Gastrocnemius medialis (tissue), 4 donors: Measurements from ENCODE around the gene SLC5A10. TPM values are rescaled to one million over a fixed set of nuclear protein-coding genes. Genes with fewer than 3 reads are reported as not detected.

Experiments used
- ATAC-seq, 2 donors: fragments of 150-250 bp; one replicate each; pipeline ENCODE4 v1.9.1; 2016
- DNase-seq, 2 donors: peaks; one replicate each; pipeline ENCODE4 v3.0.0-alpha.2; 2019
- H3K27ac ChIP-seq, 4 donors: fragments of 200-600 bp; sonication (generic); 1 replicate in 1 of 4; 2 replicates in 3 of 4; pipeline ENCODE4 v1.5.1; 2016 to 2018; ENCODE audit warnings: mild to moderate bottlenecking in 2 of 4, moderate library complexity in 1 of 4
- H3K27me3 ChIP-seq, 3 donors: fragments of 200-600 bp; sonication (generic) in 2 of 3; 1 replicate in 1 of 3; 2 replicates in 2 of 3; pipeline versions ENCODE4 v1.5.1 to v1.6.0; 2016 to 2019; ENCODE audit warnings: mild to moderate bottlenecking in 1 of 3, moderate library complexity in 1 of 3
- H3K36me3 ChIP-seq, 2 donors: fragments of 200-600 bp; sonication (generic) in 1 of 2; one replicate each; pipeline ENCODE4 v1.5.1; 2017 to 2018
- H3K4me1 ChIP-seq, 2 donors: fragments of 200-600 bp; sonication (generic) in 1 of 2; one replicate each; pipeline ENCODE4 v1.5.1; 2016 to 2017; ENCODE audit warnings: mild to moderate bottlenecking in 2 of 2
- H3K4me3 ChIP-seq, 4 donors: fragments of 200-600 bp; sonication (generic) in 3 of 4; 1 replicate in 1 of 4; 2 replicates in 3 of 4; pipeline ENCODE4 v1.5.1; 2016 to 2019; ENCODE audit warnings: mild to moderate bottlenecking in 2 of 4
- H3K9me3 ChIP-seq, 3 donors: fragments of 200-600 bp; sonication (generic) in 2 of 3; 1 replicate in 1 of 3; 2 replicates in 2 of 3; pipeline ENCODE4 v1.5.1; 2016 to 2019
- POLR2A ChIP-seq, 2 donors: fragments of 450-650 bp; IDR thresholded peaks; one replicate each; pipeline ENCODE4 v1.6.1; 2017; ENCODE audit warnings: antibody characterized with exemption in 2 of 2, mild to moderate bottlenecking in 2 of 2, moderate library complexity in 2 of 2
- in situ Hi-C, 4 donors: fragments of 200-750 bp; cut with MboI; loops; one replicate each; pipeline versions ENCODE4 v1.15.0 to v1.8.0; 2017; ENCODE audit warnings: low sequenced_read_pairs in 4 of 4
- intact Hi-C: fragments of 100-400 bp; cut with DNase I; formaldehyde crosslinking; loops from one replicate; pipeline ENCODE4 v1.15.1; 2023; ENCODE audit warnings: low total_unique reads
- total RNA-seq, 4 donors: library from RNA; depleted of rRNA; stranded (reverse); fragments of >200 nt; gene quantifications; one replicate each; pipeline versions ENCODE4 v1.1.0 to v1.2.3, GENCODE V29; 2016
- TF ChIP-seq, protein P1 (sequence below), 5 experiments: fragments of 450-650 bp in 3 of 5; fragments of 200-600 bp in 2 of 5; sonication (generic) in 2 of 5; IDR thresholded peaks in 4 of 5; conservative IDR thresholded peaks in 1 of 5; 1 replicate in 4 of 5; 2 replicates in 1 of 5; pipeline ENCODE4 v1.5.1; 2016 to 2019; ENCODE audit warnings: antibody characterized with exemption in 5 of 5, mild to moderate bottlenecking in 3 of 5, moderate library complexity in 3 of 5

SLC5A10 gene
- total RNA-seq, 4 donors from 2014 or later = not detected

GRCh38 chr17:18993905-18994526 is 42.1 kb downstream of the SLC5A10 start:
- no peak for DNase-seq
- no peak for ATAC-seq
- H3K36me3 ChIP-seq = no peaks in the 10 kb centered on the region
- no peaks in the 10 kb centered on the region for H3K9me3 ChIP-seq
- no peak overlapping the region for H3K27ac ChIP-seq
- in situ Hi-C loops = no loop called here
- TF ChIP-seq, protein P1, sequence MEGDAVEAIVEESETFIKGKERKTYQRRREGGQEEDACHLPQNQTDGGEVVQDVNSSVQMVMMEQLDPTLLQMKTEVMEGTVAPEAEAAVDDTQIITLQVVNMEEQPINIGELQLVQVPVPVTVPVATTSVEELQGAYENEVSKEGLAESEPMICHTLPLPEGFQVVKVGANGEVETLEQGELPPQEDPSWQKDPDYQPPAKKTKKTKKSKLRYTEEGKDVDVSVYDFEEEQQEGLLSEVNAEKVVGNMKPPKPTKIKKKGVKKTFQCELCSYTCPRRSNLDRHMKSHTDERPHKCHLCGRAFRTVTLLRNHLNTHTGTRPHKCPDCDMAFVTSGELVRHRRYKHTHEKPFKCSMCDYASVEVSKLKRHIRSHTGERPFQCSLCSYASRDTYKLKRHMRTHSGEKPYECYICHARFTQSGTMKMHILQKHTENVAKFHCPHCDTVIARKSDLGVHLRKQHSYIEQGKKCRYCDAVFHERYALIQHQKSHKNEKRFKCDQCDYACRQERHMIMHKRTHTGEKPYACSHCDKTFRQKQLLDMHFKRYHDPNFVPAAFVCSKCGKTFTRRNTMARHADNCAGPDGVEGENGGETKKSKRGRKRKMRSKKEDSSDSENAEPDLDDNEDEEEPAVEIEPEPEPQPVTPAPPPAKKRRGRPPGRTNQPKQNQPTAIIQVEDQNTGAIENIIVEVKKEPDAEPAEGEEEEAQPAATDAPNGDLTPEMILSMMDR (IDR thresholded peaks at IDR 0.05 in 4 of 5, conservative IDR thresholded peaks at IDR 0.05 in 1 of 5) = no peak
- no peak for TF ChIP-seq POLR2A (IDR thresholded peaks at IDR 0.05)
- no peaks in the 10 kb centered on the region for H3K4me1 ChIP-seq
- H3K27me3 ChIP-seq = no peaks in the 10 kb centered on the region
- H3K4me3 ChIP-seq = no peak overlapping the region
- intact Hi-C loops = no loop called here

- H3K9me3 ChIP-seq = no peaks in the 10 kb centered on the region
- no peak overlapping the region for H3K4me3 ChIP-seq
- intact Hi-C loops (no loop called here), in situ Hi-C loops (no loop called here)
- no peak for TF ChIP-seq POLR2A (IDR thresholded peaks at IDR 0.05)
- TF ChIP-seq, protein P1 (IDR thresholded peaks at IDR 0.05 in 4 of 5, conservative IDR thresholded peaks at IDR 0.05 in 1 of 5) = no peak
- no peaks in the 10 kb centered on the region for H3K27me3 ChIP-seq
- H3K36me3 ChIP-seq = no peaks in the 10 kb centered on the region
- H3K4me1 ChIP-seq = no peaks in the 10 kb centered on the region
- DNase-seq = no peak
- no peak overlapping the region for H3K27ac ChIP-seq
- ATAC-seq = no peak
Observed at GRCh38 chr17:18994631-18995030, 42.7 kb downstream of the SLC5A10 start.

- Histone ChIP-seq H3K4me3 (no peak overlapping the region), H3K36me3 (no peaks in the 10 kb centered on the region), H3K9me3 (no peaks in the 10 kb centered on the region), H3K27me3 (no peaks in the 10 kb centered on the region), H3K4me1 (no peaks in the 10 kb centered on the region), H3K27ac (no peak overlapping the region)
- ATAC-seq (no peak), DNase-seq (no peak)
- intact Hi-C loops (no loop called here), in situ Hi-C loops (no loop called here)
- TF ChIP-seq, protein P1 (IDR thresholded peaks at IDR 0.05 in 4 of 5, conservative IDR thresholded peaks at IDR 0.05 in 1 of 5) = no peak
- no peak for TF ChIP-seq POLR2A (IDR thresholded peaks at IDR 0.05)
Observed at GRCh38 chr17:18995220-18995619, 43.3 kb downstream of the SLC5A10 start.

DNA sequence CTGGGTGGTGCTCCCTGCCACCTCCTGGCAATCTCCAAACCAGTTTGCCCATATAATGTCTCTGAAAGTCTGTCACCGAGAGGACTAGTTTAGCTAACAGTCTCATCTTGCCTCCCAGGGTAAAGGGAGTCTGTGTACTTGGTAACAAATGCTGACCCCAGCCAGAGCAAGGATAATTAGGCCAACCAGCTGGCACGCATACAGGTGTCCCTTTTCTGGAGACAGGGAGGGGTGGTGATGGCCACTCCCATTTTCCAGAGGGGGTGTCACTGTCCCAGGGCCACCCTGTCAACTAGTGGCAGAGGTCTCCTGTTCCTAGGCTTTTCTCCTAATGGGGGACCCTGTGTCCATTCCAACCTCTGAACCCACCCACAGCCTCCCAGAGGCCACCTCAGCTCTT is 44.5 kb downstream of the SLC5A10 start:
- TF ChIP-seq, protein P1 (IDR thresholded peaks at IDR 0.05 in 4 of 5, conservative IDR thresholded peaks at IDR 0.05 in 1 of 5) = no peak
- TF ChIP-seq POLR2A (IDR thresholded peaks at IDR 0.05) = no peak
- Histone ChIP-seq H3K9me3 (no peaks in the 10 kb centered on the region), H3K4me3 (no peak overlapping the region), H3K27ac (no peak overlapping the region), H3K4me1 (no peaks in the 10 kb centered on the region), H3K36me3 (no peaks in the 10 kb centered on the region), H3K27me3 (no peaks in the 10 kb centered on the region)
- no peak for DNase-seq
- ATAC-seq = no peak
- intact Hi-C loops = no loop called here
- in situ Hi-C loops = no loop called here

GRCh38 chr17:18997650-18998196 is 45.8 kb downstream of the SLC5A10 start:
- no peaks in the 10 kb centered on the region for H3K9me3 ChIP-seq
- TF ChIP-seq, protein P1 (IDR thresholded peaks at IDR 0.05 in 4 of 5, conservative IDR thresholded peaks at IDR 0.05 in 1 of 5) = no peak
- no peak for TF ChIP-seq POLR2A (IDR thresholded peaks at IDR 0.05)
- H3K4me3 ChIP-seq = no peak overlapping the region
- in situ Hi-C loops = no loop called here
- DNase-seq (no peak), ATAC-seq (no peak)
- no peak overlapping the region for H3K27ac ChIP-seq
- intact Hi-C loops = no loop called here
- no peaks in the 10 kb centered on the region for H3K4me1 ChIP-seq
- no peaks in the 10 kb centered on the region for H3K27me3 ChIP-seq
- H3K36me3 ChIP-seq = no peaks in the 10 kb centered on the region
